IPS-15b (cell line): ENCODE data around the gene NNT.
"Not testable (repeated sequence)": the region's sequence is repeated elsewhere in the genome, so short reads cannot be mapped to it uniquely, and the experiment has no call there.

Experiments used
- H3K27me3 ChIP-seq: one replicate; pipeline ENCODE4 v1.6.1; 2013; ENCODE audit warnings: low read length; ENCODE audit not compliant: control insufficient read depth, insufficient read depth
- H3K36me3 ChIP-seq: one replicate; pipeline ENCODE4 v1.6.1; 2013; ENCODE audit warnings: low read length; ENCODE audit not compliant: control insufficient read depth, insufficient read depth
- H3K4me1 ChIP-seq: one replicate; pipeline ENCODE4 v1.6.1; 2013; ENCODE audit warnings: mild to moderate bottlenecking, low read length; ENCODE audit not compliant: control insufficient read depth, insufficient read depth
- H3K4me3 ChIP-seq: one replicate; pipeline ENCODE4 v1.5.1; 2013; ENCODE audit warnings: low read depth, low read length
- H3K9ac ChIP-seq: one replicate; pipeline ENCODE4 v1.6.1; 2013; ENCODE audit warnings: low read depth, mild to moderate bottlenecking, low read length
- H3K9me3 ChIP-seq: one replicate; pipeline ENCODE4 v1.6.1; 2013; ENCODE audit warnings: mild to moderate bottlenecking, low read length; ENCODE audit not compliant: control insufficient read depth, insufficient read depth

The NNT gene

DNA sequence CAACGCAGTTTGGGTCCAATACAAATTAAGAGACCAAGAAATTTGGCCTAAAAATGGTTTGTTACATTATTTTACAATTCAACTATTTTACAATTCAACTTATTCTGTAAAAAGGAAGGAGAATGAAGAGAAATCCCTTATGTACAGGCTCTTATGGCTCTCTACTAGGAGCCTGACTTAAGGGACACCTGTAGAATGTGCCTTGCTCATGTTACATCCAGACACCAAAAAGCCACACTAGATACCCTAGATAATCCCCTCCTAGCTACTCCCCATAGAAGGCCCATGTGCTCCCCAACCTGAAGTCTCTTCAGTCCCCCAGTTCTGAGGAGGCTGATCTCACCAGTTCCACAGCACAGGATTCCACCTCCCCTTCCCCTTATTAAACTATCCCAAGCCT is 14.1 kb upstream of the NNT start:
- H3K27me3 ChIP-seq = no peaks in the 10 kb centered on the region
- H3K4me3 ChIP-seq = no peak overlapping the region
- peaks cover 6% of the 10 kb centered on the region for H3K4me1 ChIP-seq
- H3K9me3 ChIP-seq = no peaks in the 10 kb centered on the region
- H3K36me3 ChIP-seq = no peaks in the 10 kb centered on the region
- H3K9ac ChIP-seq = no peak overlapping the region

DNA sequence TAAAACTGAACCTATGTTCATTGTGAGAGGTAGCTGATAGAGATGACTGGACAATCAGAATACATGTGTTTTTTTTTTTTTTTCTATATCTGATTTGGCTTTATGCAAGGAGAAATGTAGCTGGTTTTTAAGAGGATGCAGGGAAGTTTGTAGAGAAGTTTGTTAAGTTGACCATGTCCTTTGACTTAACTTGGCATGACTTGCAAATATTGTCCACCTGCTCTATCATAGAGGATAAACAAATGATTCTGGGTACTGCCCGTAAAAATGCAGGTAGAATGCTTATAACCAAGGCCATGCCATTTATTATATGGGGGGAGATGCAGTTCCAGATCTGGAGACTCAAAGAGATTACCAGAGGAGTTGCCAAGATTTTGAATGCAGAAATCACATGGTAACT is 13.7 kb upstream of the NNT start:
- peaks cover 6% of the 10 kb centered on the region for H3K4me1 ChIP-seq
- no peaks in the 10 kb centered on the region for H3K36me3 ChIP-seq
- H3K4me3 ChIP-seq = no peak overlapping the region
- no peaks in the 10 kb centered on the region for H3K27me3 ChIP-seq
- no peak overlapping the region for H3K9ac ChIP-seq
- H3K9me3 ChIP-seq = no peaks in the 10 kb centered on the region

DNA sequence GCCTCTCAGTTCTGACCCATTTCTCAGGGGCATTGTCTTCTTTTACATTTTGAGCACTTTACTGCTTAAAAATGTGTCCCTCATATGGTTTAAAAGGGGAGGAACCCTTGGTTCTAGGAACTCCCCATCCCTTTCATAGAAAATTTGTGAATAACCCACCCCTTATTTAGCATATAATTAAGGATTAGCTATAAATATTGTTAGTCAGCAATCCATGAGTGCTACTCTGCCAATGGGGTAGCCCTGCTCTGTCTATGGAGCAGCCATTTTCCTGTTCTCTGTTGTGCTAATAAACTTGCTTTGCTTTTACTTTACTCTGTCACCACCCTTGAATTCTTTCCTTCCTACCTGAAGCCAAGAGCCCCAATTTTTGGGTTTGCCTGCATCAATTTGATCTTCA is 12.3 kb upstream of the NNT start:
- Histone ChIP-seq H3K9ac (no peak overlapping the region), H3K4me3 (no peak overlapping the region), H3K4me1 (peaks cover 6% of the 10 kb centered on the region), H3K27me3 (no peaks in the 10 kb centered on the region), H3K36me3 (no peaks in the 10 kb centered on the region), H3K9me3 (no peaks in the 10 kb centered on the region)

DNA sequence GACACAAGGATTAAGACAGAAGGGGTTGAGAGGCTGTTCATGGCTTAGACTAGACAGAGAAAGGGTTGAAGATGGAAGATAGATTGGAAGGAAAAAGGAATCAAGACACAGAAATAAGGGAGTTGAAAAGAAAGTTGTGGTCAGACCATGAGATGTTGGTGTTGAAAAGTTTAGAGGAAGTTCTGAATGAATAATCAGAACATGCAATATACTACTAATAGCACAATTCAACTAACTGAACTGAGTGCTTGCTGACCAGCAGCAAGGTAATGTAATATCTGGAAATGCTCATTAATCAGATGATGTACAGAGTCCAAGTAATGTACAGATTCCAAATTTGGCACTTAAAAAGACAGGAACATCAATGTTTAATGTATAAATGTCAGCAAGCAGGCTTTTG is 10.6 kb upstream of the NNT start:
- H3K9ac ChIP-seq = no peak overlapping the region
- H3K27me3 ChIP-seq = no peaks in the 10 kb centered on the region
- peaks cover 6% of the 10 kb centered on the region for H3K4me1 ChIP-seq
- no peak overlapping the region for H3K4me3 ChIP-seq
- no peaks in the 10 kb centered on the region for H3K36me3 ChIP-seq
- H3K9me3 ChIP-seq = no peaks in the 10 kb centered on the region

DNA sequence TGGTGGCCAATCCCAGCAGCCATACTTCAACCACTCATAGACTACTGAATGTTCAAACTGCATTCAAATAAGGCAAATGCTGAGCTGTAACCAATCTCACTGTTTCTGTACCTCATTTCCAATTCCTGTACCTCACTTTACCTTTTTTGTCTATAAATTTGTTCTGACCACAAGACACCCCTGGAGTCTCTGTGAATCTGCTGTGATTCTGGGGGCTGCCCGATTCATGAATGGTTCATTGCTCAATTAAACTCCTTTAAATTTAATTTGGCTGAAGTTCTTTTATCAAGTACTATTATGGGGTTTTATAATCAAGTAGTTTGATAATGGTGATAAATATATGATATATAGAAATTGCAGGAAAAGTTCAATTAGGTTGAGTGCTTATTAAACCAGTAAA is 4.1 kb upstream of the NNT start:
- H3K27me3 ChIP-seq, H3K9ac ChIP-seq, H3K4me3 ChIP-seq, H3K9me3 ChIP-seq, H3K36me3 ChIP-seq, H3K4me1 ChIP-seq: not testable (repeated sequence)

DNA sequence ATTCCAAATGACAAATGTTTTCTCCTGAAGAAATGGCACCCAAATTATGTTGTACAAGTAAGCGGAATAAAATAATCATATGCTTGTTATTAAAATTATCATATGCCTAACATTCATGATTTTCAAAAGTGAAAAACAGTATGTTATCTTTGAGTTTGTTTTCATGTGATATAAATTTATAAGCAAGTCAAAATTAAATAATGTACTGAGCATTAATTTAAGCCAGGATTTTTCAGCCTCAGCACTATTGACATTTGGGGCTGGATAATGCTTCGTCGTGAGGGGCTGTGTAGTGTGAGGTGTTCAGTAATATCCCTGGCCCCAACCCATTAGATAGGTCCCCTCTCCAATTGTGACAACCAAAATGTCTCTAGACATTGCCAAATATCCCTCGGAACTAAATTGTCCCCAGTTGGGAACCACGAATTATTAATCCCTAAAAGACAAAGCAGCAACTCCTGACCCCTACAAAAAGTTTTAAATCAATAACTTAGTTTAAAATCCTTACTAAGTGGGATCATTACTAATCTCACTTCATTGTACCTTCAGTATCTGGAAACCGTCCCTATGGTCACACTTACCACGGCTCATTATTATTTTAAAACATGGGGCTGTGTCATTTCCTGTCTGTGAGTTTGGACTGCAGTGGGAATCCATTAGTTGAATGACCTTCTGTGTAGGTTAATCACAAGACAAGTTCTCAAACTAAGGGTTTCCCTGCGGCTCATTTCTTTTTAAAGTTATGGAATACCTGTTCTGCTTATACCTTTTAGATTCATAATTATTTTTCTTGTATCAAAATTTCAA is 1.3 kb upstream of the NNT start:
- Histone ChIP-seq H3K4me1 (peaks cover 10% of the 10 kb centered on the region), H3K9ac (no peak overlapping the region), H3K36me3 (no peaks in the 10 kb centered on the region), H3K27me3 (peaks cover 4% of the 10 kb centered on the region), H3K4me3 (peak overlapping the region; percentile 93), H3K9me3 (no peaks in the 10 kb centered on the region)

GRCh38 chr5:43603344-43604217 is 601 bp downstream of the NNT start:
- H3K4me3 ChIP-seq = peak overlapping the region; percentile 93
- peak overlapping the region; percentile 74 for H3K9ac ChIP-seq
- H3K4me1 ChIP-seq = peaks cover 10% of the 10 kb centered on the region
- H3K36me3 ChIP-seq = no peaks in the 10 kb centered on the region
- no peaks in the 10 kb centered on the region for H3K9me3 ChIP-seq
- peaks cover 4% of the 10 kb centered on the region for H3K27me3 ChIP-seq

DNA sequence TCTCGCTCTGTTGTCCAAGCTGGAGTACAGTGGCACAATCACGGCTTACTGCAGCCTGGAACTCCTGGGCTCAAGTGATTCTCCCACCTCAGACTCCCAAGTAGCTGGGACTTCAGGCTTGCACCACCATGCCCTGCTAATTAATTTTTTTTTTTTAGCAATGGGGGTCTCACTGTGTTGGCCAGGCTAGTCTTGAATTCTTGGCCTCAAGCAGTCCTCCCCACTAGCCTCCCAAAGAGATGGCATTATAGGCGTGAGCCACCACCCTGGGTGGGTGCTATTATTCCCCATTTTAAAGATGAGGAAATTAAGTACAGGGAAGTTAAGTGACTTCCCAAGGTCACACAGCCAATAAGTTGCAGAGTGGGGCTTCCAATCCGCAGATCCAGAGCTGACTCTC is 1.7 kb downstream of the NNT start:
- Histone ChIP-seq H3K27me3 (peaks cover 4% of the 10 kb centered on the region), H3K4me1 (peaks cover 8% of the 10 kb centered on the region), H3K9me3 (no peaks in the 10 kb centered on the region), H3K36me3 (no peaks in the 10 kb centered on the region), H3K4me3 (no peak overlapping the region), H3K9ac (no peak overlapping the region)

DNA sequence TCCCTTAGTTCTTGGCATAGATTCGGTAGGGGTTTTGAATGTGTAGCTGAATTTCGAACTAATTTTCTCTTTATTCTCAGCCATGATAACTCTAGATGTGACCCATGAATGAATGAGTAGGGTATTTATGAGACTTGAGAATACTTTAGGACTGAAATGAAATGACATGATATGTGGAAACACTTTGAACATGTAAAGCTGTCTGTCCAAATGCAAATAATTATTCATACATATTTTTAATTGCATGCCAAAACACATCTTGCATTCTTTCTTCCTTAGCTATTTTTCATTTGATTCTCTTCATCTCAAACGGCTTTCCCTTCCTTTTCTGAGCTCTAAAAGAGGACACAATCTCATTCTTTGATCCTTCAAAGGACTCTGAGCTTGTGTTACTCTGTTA is 3.4 kb downstream of the NNT start:
- H3K9me3 ChIP-seq = no peaks in the 10 kb centered on the region
- no peak overlapping the region for H3K9ac ChIP-seq
- peaks cover 4% of the 10 kb centered on the region for H3K27me3 ChIP-seq
- peaks cover 8% of the 10 kb centered on the region for H3K4me1 ChIP-seq
- H3K4me3 ChIP-seq = no peak overlapping the region
- peaks cover 3% of the 10 kb centered on the region for H3K36me3 ChIP-seq

DNA sequence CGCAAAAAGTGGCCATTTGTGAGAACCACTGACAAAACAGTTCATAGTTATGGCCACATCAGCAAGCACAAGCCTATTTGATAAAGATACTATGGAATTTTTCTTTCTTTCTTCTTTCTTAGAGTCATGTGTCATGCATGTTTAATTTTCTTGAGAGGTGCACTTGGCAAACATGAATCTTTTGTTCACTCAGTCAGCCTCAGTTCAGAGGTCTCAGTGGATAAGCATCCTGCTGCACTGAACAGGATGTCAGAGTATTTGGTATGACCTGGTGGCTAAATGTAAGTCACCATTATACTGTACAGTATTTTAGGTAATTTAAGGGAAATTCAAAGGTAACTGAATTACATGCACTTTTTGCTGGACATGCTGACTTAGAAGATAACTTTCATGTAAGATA is 5.4 kb downstream of the NNT start:
- Histone ChIP-seq H3K9ac (no peak overlapping the region), H3K4me1 (peaks cover 3% of the 10 kb centered on the region), H3K4me3 (no peak overlapping the region), H3K9me3 (no peaks in the 10 kb centered on the region), H3K27me3 (peaks cover 3% of the 10 kb centered on the region), H3K36me3 (peaks cover 4% of the 10 kb centered on the region)

- H3K4me3 ChIP-seq = no peak overlapping the region
- H3K9ac ChIP-seq = no peak overlapping the region
- no peaks in the 10 kb centered on the region for H3K9me3 ChIP-seq
- peaks cover 4% of the 10 kb centered on the region for H3K36me3 ChIP-seq
- H3K4me1 ChIP-seq = no peaks in the 10 kb centered on the region
- H3K27me3 ChIP-seq = no peaks in the 10 kb centered on the region
Observed at GRCh38 chr5:43609752-43610151, 6.8 kb downstream of the NNT start.

GRCh38 chr5:43613370-43613769 is 10.4 kb downstream of the NNT start:
- H3K36me3 ChIP-seq = peaks cover 4% of the 10 kb centered on the region
- no peaks in the 10 kb centered on the region for H3K9me3 ChIP-seq
- H3K27me3 ChIP-seq = no peaks in the 10 kb centered on the region
- no peaks in the 10 kb centered on the region for H3K4me1 ChIP-seq
- no peak overlapping the region for H3K4me3 ChIP-seq
- no peak overlapping the region for H3K9ac ChIP-seq
